Prostate gland (tissue), 2 donors: ENCODE measurements around the gene GOLGA5. TPM values are rescaled to one million over a fixed set of nuclear protein-coding genes. Genes with fewer than 3 reads are reported as not detected.

Source experiments
- DNase-seq: peaks from one replicate; pipeline ENCODE4 v3.0.0-alpha.2; 2019; ENCODE audit warnings: low spot score
- H3K27ac ChIP-seq, 2 donors: fragments of 200-600 bp; sonication (generic); 2 replicates each; pipeline ENCODE4 v1.5.1; 2017 to 2019
- H3K27me3 ChIP-seq: fragments of 200-600 bp; sonication (generic); replicated peaks from 2 replicates; pipeline ENCODE4 v1.5.1; 2019; ENCODE audit not compliant: insufficient read depth
- H3K36me3 ChIP-seq, 2 donors: fragments of 200-600 bp; sonication (generic); 1 replicate in 1 of 2; 2 replicates in 1 of 2; pipeline versions ENCODE4 v1.5.1 to v1.8.1; 2017 to 2019
- H3K4me1 ChIP-seq: fragments of 200-600 bp; sonication (generic); replicated peaks from 2 replicates; pipeline ENCODE4 v1.5.1; 2019
- H3K4me3 ChIP-seq, 2 donors: fragments of 200-600 bp; sonication (generic); 2 replicates each; pipeline ENCODE4 v1.5.1; 2017 to 2019
- H3K9me3 ChIP-seq: fragments of 200-600 bp; sonication (generic); 2 replicates; pipeline ENCODE4 v1.5.1; 2017
- CTCF ChIP-seq, 4 experiments: fragments of 200-600 bp in 2 of 4; fragments of 450-650 bp in 2 of 4; sonication (generic) in 2 of 4; IDR thresholded peaks; 1 replicate in 3 of 4; 2 replicates in 1 of 4; pipeline ENCODE4 v1.5.1; 2016 to 2019; ENCODE audit warnings: antibody characterized with exemption in 4 of 4, mild to moderate bottlenecking in 2 of 4, moderate library complexity in 2 of 4
- POLR2A ChIP-seq: fragments of 450-650 bp; IDR thresholded peaks from one replicate; pipeline ENCODE4 v1.6.1; 2016; ENCODE audit warnings: antibody characterized with exemption, mild to moderate bottlenecking
- POLR2AphosphoS5 ChIP-seq: sonication (generic); formaldehyde crosslinking; IDR thresholded peaks from one replicate; pipeline ENCODE4 v1.6.1; 2017; ENCODE audit warnings: antibody characterized with exemption
- WGBS: methylation state at CpG from one replicate; pipeline ENCODE4 v1.1.5; 2018; 5-methylcytosine and 5-hydroxymethylcytosine counted together
- intact Hi-C: fragments of 100-400 bp; cut with DNase I; formaldehyde crosslinking; loops from one replicate; pipeline ENCODE4 v1.14.2; 2022
- total RNA-seq, 2 donors: library from RNA; depleted of rRNA; stranded (reverse); fragments of >200 nt; gene quantifications; one replicate each; pipeline ENCODE4 v1.1.0, GENCODE V29; 2016

GOLGA5 gene
- total RNA-seq, 2 donors from 2014 or later: 63.5 to 69.5 TPM

DNA sequence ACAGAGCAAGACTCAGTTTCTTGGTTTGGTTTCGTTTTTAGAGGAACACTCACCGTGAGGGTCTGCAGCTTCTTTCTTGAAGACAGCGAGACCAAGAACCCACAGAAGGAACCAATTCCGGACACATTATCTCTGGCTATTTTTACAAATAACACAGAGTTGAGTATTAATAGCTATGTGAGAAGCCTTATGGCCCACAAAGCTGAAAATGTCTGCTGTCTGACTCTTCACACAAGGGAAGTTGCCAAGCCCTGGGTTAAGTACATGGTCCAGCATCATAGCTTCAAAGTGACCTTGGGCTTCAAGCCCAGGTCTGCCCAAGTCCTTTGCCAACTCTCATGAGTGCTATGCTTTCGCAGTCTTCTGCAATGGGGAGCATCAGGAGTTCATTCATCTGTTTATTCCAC, 43.1 kb upstream of the GOLGA5 start:
- H3K4me3 ChIP-seq: no peak overlapping the region
- no peaks in the 10 kb centered on the region for H3K9me3 ChIP-seq
- H3K36me3 ChIP-seq: no peaks in the 10 kb centered on the region
- WGBS: 81% methylated on average over 5 of the region's 5 CpGs
- H3K27ac ChIP-seq: no peak overlapping the region
- H3K27me3 ChIP-seq: no peaks in the 10 kb centered on the region
- no peak for DNase-seq
- peak; percentile 25 for TF ChIP-seq POLR2AphosphoS5
- TF ChIP-seq CTCF (IDR thresholded peaks at IDR 0.05): no peak
- no peak for TF ChIP-seq POLR2A
- no peaks in the 10 kb centered on the region for H3K4me1 ChIP-seq
- intact Hi-C loops: no loop called here

- Histone ChIP-seq H3K27ac (no peak overlapping the region), H3K4me1 (no peaks in the 10 kb centered on the region), H3K36me3 (no peaks in the 10 kb centered on the region), H3K4me3 (no peak overlapping the region), H3K9me3 (no peaks in the 10 kb centered on the region), H3K27me3 (no peaks in the 10 kb centered on the region)
- no peak for TF ChIP-seq CTCF (IDR thresholded peaks at IDR 0.05)
- no peak for TF ChIP-seq POLR2A
- no peak for TF ChIP-seq POLR2AphosphoS5
- WGBS: 63% methylated on average over 4 of the region's 4 CpGs
- intact Hi-C loops: no loop called here
- DNase-seq: no peak
These were observed 42.3 kb upstream of the GOLGA5 start for GRCh38 chr14:92751819-92752218.

DNA sequence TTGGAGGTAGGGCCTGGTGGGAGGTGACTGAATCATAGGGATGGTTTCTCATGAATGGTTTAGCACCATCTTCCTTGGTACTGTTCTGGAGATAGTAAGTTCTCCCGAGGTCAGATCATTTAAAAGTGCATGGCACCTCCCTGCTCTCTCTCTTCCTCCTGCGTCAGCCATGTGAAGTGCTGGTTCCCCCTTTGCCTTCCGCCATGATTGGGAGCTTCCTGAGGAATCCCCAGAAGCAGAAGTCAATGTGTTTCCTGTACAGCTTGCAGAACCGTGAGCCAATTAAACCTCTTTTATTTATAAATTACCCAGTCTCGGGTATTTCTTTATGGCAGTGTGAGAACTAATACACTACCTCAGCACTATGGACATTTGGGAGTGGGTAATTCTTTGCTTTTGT, 40.9 kb upstream of the GOLGA5 start:
- TF ChIP-seq POLR2AphosphoS5 (no peak), POLR2A (no peak), CTCF (IDR thresholded peaks at IDR 0.05) (no peak)
- 88% methylated on average over 5 of the region's 5 CpGs for WGBS
- Histone ChIP-seq H3K4me3 (no peak overlapping the region), H3K36me3 (no peaks in the 10 kb centered on the region), H3K4me1 (no peaks in the 10 kb centered on the region), H3K27ac (no peak overlapping the region), H3K27me3 (no peaks in the 10 kb centered on the region), H3K9me3 (no peaks in the 10 kb centered on the region)
- DNase-seq: no peak
- intact Hi-C loops: no loop called here

DNA sequence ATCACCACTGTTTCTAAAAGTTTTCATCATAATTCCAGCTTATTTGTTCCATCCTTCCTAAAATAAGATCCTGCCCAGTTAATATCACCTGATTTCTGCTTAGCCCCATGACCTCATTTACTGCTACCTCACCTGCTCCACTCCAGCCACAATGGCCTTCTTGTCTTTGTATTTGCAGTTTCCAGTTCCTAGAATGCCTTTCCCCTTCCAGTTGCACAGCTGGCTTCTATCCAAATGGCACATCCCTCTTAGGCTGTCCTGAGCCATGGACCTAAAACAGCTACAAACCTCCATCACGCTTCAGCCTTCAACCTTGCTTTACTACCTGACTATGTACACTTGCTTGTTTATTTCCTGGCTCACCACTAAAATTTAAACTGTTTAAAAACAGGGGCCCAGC, 39.1 kb upstream of the GOLGA5 start:
- WGBS: 64% methylated on average over 1 of the region's 1 CpG
- Histone ChIP-seq H3K9me3 (no peaks in the 10 kb centered on the region), H3K27ac (no peak overlapping the region), H3K27me3 (no peaks in the 10 kb centered on the region), H3K4me3 (no peak overlapping the region), H3K36me3 (no peaks in the 10 kb centered on the region), H3K4me1 (no peaks in the 10 kb centered on the region)
- intact Hi-C loops: no loop called here
- TF ChIP-seq POLR2A (no peak), CTCF (IDR thresholded peaks at IDR 0.05) (no peak), POLR2AphosphoS5 (no peak)
- DNase-seq: no peak

DNA sequence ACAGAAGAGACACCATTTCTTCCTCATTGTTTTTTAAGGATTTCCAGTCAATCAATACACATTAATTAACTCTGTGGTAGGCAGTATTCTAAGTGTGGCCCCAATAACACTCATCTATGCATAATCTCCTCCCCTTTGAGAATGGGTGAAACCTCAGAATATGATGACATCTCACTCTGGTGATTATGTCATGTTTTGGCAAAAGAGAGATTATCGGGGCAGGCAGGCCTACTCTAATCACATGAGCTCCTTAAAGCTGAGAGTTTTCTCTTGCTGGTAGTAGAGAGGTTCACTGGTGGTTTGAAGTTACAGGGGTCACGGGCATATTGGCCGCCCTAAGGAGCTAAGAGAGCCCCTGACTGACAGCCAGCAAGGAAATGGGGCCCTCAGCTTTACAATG, 38.6 kb upstream of the GOLGA5 start:
- no peak for DNase-seq
- Histone ChIP-seq H3K9me3 (no peaks in the 10 kb centered on the region), H3K4me1 (no peaks in the 10 kb centered on the region), H3K4me3 (no peak overlapping the region), H3K27ac (no peak overlapping the region), H3K27me3 (no peaks in the 10 kb centered on the region), H3K36me3 (no peaks in the 10 kb centered on the region)
- TF ChIP-seq POLR2AphosphoS5: no peak
- TF ChIP-seq CTCF (IDR thresholded peaks at IDR 0.05): no peak
- TF ChIP-seq POLR2A: no peak
- intact Hi-C loops: no loop called here
- 86% methylated on average over 3 of the region's 3 CpGs for WGBS
